ENCODE measurements around the gene P4HA2.

DNA sequence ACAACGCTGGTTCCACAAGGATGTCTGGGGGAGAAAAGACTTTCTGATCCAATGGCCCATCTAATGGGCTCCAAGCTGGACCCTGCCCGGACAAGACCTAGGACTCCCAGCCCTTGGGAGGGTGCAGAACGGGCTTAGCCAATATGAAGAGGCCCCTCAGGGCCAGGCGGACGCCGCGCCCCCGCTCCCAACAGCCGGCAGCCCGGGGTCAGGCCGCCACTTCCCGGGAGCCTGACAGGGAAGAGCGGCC, 493 bp downstream of the P4HA2 start:
- no peak for TF ChIP-seq POLR2A (IDR thresholded peaks at IDR 0.05)
- TF ChIP-seq EP300 (IDR thresholded peaks at IDR 0.05): no peak
- TF ChIP-seq, protein P1, sequence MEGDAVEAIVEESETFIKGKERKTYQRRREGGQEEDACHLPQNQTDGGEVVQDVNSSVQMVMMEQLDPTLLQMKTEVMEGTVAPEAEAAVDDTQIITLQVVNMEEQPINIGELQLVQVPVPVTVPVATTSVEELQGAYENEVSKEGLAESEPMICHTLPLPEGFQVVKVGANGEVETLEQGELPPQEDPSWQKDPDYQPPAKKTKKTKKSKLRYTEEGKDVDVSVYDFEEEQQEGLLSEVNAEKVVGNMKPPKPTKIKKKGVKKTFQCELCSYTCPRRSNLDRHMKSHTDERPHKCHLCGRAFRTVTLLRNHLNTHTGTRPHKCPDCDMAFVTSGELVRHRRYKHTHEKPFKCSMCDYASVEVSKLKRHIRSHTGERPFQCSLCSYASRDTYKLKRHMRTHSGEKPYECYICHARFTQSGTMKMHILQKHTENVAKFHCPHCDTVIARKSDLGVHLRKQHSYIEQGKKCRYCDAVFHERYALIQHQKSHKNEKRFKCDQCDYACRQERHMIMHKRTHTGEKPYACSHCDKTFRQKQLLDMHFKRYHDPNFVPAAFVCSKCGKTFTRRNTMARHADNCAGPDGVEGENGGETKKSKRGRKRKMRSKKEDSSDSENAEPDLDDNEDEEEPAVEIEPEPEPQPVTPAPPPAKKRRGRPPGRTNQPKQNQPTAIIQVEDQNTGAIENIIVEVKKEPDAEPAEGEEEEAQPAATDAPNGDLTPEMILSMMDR (IDR thresholded peaks at IDR 0.05): no peak
